ENCODE results near the gene PPY. TPM values are rescaled to one million over a fixed set of nuclear protein-coding genes. Genes with fewer than 3 reads are reported as not detected.
A peak's percentile ranks its signal among the peaks of the same experiment; 100 is the strongest.

PPY gene
- total RNA-seq, 1 experiment from 2014 or later = not detected

GRCh38 chr17:43905985-43906852, 36.1 kb downstream of the PPY start:
- H3K9ac ChIP-seq (ENCODE audit: extremely low read depth, insufficient read length, low read length) = no peak overlapping the region
- H3K27me3 Mint-ChIP-seq (ENCODE audit: low read depth) = peaks cover 75% of the 10 kb centered on the region
- peaks cover 29% of the 10 kb centered on the region for H3K23me2 ChIP-seq (ENCODE audit: insufficient read length, low read depth, low read length, poor library complexity, severe bottlenecking)

More at GRCh38 chr17:43905985-43906852, 36.1 kb downstream of the PPY start:
- Histone ChIP-seq H3K27ac (ENCODE audit: insufficient read length, low read depth, low read length) (no peak overlapping the region), H2BK5ac (ENCODE audit: insufficient read length, low read length) (no peak overlapping the region), H3T11ph (ENCODE audit: low read length) (no peak overlapping the region), H3K4me1 (ENCODE audit: insufficient read depth, low read length) (no peaks in the 10 kb centered on the region; the same call in 1 of the 2 replicates), H4K5ac (ENCODE audit: insufficient read length, low read depth, low read length) (no peak overlapping the region), H2AFZ (ENCODE audit: low read length) (no peak overlapping the region), H2BK15ac (ENCODE audit: low read depth, low read length) (no peak overlapping the region), H3K14ac (ENCODE audit: insufficient read depth, low read length) (no peak overlapping the region), H3K18ac (ENCODE audit: insufficient read length, low read depth, low read length) (no peak overlapping the region), H2BK120ac (ENCODE audit: low read depth, low read length, poor library complexity, severe bottlenecking) (no peak overlapping the region), H2BK12ac (ENCODE audit: insufficient read length, low read depth, low read length) (no peak overlapping the region), H2AK5ac (ENCODE audit: insufficient read length, low read length) (no peak overlapping the region), H3K79me1 (ENCODE audit: insufficient read depth, low read depth, low read length, poor library complexity, severe bottlenecking) (no peaks in the 10 kb centered on the region), H4K8ac (replicated peaks; ENCODE audit: insufficient read length, low read depth, low read length) (no peak overlapping the region), H4K91ac (ENCODE audit: insufficient read length, low read depth, low read length) (no peak overlapping the region), H3K27me3 (ENCODE audit: insufficient read depth, low read length) (no peaks in the 10 kb centered on the region), H3K4ac (ENCODE audit: low read depth, low read length) (no peak overlapping the region), H3K23ac (ENCODE audit: insufficient read length, low read depth, low read length) (no peak overlapping the region), H3K79me2 (ENCODE audit: insufficient read depth, low read length) (no peaks in the 10 kb centered on the region), H2BK20ac (ENCODE audit: low read depth, low read length, poor library complexity, severe bottlenecking) (no peak overlapping the region), H3K56ac (ENCODE audit: insufficient read length, low read depth, low read length) (no peak overlapping the region), H4K20me1 (ENCODE audit: control insufficient read depth, insufficient read depth, insufficient read length) (no peaks in the 10 kb centered on the region), H3K9me3 (ENCODE audit: control insufficient read depth, low read depth, low read length) (no peaks in the 10 kb centered on the region), H3K4me2 (ENCODE audit: insufficient read depth, insufficient read length, low read length) (peak overlapping the region; percentile 65)
- H3K4me3 Mint-ChIP-seq = peak overlapping the region; percentile 69 to 89
- peak overlapping the region in 1 of 3 experiments; percentile 55; a peak in 1 of 7 replicates for H3K27ac Mint-ChIP-seq
- peak; percentile 94 for DNase-seq
- H3K4me1 Mint-ChIP-seq = peaks cover 23 to 37% of the 10 kb centered on the region in 2 experiments
- H3K9me3 Mint-ChIP-seq = no peaks in the 10 kb centered on the region
- WGBS (ENCODE audit: extremely low coverage, insufficient read length, low lambda C conversion rate) = no CpG with 5 or more reads among the region's 37 CpGs
- no peak for TF ChIP-seq CTCF (conservative IDR thresholded peaks at IDR 0.05)
- H3K36me3 Mint-ChIP-seq (ENCODE audit: insufficient read depth in 1 of 3, low read depth in 3 of 3) = no peaks in the 10 kb centered on the region

Measured in H9 (cell line).